Hypothalamus (tissue), 51 donors: ENCODE results near the gene EFCAB7.
A peak's percentile ranks its signal among the peaks of the same experiment; 100 is the strongest.
"Not testable (repeated sequence)": the region's sequence is repeated elsewhere in the genome, so short reads cannot be mapped to it uniquely, and the experiment has no call there.

ENCODE experiments used
- DNase-seq, 51 donors: peaks; one replicate each; lab custom pipeline; 2025; lab: John Stamatoyannopoulos, UW

Gene EFCAB7

DNA sequence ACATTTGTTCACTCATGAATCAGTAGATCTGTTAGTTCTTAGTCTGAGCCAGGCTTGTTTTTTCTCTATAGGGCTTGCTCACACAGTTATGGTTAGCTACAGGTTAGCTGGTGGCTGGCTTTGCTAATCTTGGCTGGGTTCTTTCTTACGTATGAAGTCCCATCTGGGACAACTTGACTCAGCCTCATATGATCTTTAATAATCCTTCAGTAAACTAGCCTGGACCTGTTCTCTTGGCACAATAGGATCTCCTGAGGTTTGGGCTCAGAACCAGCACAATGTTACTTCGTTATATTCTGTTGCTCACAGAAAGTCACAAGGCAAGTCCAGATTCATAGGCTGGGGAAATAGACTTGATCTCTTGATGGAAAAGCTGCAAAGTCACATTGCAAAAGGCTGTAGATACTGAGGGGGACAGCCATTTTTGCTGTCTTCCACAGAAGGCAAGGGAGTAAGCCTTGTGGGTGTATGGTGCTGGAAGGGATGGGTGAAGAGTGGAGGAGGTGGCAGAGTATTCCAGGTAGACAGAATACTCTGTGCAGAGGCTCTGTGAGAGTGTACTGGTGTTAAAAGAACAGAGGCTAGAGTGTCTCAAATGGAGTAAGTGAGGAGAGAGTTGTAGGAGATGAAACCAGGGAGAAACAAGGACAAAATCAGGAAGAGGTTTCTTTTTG lies 24.4 kb downstream of the EFCAB7 start:
- DNase-seq = no peak

DNA sequence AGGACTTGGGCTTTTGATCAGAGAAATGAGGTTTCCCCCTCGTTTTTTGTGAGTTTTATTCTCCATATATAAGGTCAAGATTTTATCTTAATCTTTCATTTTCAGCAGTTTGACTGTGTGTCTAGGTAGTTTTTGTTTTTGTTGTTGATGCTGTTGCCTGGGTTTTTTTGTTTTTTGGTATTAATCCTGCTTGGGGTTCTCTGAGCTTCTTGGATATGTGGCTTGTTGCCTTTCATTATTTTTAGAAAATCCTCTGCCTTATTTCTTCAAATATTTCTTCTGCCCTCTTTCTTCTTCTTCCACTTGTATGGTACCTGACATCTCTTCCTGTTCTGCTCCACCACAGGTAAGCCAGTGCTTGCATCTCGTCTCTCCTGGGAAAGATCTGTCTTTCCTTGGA lies 25.0 kb downstream of the EFCAB7 start:
- no peak for DNase-seq

DNA sequence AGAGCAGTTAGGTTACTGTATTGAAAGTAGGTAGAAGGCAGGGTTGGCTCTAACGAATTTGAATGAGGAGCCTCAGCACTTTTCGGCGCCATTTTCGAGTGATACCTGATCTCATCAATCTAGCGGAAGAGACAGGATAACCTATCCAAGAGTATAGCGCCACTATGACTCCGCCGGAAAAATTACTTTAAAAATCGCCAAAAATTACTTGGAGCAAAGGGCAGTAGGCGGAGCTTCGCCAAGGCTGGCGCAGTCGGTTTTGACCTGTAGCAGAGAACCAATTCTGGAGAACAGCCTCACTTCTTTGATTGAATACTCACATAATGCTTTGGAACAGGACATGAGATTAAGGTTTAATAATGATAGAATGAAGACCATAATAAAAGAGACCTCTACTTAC lies 25.6 kb downstream of the EFCAB7 start:
- no peak for DNase-seq

DNA sequence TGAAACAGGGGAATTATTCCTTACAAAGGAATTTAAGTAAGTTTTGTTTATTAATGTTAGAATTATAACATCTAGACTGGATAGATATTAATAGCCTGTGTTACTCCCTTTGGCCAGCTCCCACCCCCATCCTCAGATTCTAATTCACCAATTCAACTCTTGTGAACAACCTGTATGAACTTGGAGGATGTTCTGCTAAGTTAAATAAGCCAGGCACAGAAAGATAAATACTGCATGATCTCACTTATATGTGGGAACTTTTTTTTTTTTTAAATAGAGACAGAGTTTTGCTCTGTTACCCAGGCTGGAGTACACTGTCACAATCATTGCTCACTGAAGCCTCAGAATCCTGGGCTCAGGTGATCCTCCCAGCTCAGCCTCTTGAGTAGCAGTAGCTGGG lies 32.2 kb downstream of the EFCAB7 start:
- no peak for DNase-seq

DNA sequence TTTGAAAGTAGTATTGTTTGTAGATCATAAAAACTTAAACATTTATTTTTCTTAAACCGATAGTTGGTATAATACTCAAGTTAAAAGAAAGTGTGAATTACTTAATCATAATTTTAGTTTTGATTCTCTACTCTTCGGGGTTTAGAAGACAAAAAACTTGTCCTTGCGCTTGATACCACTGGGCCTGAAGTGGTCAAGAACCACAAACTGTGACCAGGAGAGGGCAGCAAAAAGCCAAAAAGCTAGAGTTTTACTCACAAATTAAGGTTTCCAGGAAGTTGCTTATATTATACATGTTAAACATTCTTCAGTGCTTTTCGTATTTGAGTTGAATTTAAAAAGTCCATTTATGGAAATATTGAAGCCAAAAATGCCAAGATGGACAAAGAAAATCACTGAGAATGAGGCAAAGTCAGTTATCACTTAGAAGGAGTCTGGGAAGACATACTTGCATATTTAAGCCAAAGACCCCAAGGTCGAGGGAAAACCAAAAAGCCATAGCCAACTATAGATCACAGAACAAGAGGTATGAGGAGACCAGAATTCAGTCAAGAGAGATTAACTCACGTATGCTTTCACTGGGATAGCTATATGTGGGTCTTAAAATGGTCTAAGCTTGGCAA lies 34.2 kb downstream of the EFCAB7 start:
- DNase-seq = peak in 4 of 51 donors; percentile 1 to 2 (median 2)

DNA sequence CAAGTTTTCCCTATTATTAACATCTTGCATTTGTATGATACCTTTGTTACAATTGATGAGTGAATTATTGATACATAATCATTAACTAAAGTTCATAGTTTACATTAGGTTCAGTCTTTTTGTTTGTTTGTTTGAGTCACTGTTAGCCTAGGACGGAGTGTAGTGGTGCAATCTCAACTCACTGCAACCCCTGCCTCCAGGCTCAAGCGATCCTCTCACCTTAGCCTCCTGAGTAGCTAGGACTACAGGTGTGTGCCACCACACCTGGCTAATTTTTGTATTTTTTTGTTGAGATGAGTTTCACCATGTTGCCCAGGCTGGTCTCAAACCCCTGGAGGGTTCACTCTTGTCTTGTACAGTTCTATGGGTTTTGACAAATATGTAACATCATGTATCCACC lies 36.0 kb downstream of the EFCAB7 start:
- no peak for DNase-seq

DNA sequence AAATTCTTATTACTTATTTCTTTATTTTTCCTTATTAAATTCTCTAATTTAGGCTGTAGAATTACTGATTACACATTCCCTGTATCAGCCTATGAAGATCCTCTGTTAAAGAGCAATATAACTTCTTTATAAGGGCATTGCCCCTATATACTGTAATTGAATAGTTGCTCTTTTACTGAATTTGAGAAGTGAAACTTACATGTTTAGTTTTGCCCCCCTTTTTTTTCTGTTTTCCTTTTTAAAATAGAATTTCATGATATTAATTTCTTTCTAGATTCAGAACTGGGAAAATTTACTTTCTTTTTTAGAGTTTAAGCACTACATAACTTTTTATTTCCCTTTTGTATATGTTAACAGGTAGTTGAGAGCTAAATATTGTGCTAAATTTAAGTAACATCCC lies 40.4 kb downstream of the EFCAB7 start:
- no peak for DNase-seq

DNA sequence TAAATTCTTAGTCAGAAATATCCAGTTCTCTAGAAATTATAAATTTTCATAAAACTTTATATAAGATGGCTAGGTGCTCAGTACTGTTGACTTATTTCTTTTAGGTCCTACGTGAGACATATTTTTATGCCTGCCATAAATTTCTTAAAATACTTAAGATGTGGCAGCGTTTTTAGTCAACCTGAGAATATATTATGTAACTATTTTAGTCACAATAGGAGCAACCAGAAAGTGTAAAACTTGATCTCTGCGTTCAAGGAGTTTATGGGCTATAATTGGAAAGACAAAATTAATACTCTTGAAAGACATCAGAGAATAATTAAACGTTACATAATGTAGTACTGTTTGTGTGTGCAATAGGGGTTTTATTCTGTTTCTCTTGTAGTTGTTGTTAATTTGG lies 45.7 kb downstream of the EFCAB7 start:
- no peak for DNase-seq

DNA sequence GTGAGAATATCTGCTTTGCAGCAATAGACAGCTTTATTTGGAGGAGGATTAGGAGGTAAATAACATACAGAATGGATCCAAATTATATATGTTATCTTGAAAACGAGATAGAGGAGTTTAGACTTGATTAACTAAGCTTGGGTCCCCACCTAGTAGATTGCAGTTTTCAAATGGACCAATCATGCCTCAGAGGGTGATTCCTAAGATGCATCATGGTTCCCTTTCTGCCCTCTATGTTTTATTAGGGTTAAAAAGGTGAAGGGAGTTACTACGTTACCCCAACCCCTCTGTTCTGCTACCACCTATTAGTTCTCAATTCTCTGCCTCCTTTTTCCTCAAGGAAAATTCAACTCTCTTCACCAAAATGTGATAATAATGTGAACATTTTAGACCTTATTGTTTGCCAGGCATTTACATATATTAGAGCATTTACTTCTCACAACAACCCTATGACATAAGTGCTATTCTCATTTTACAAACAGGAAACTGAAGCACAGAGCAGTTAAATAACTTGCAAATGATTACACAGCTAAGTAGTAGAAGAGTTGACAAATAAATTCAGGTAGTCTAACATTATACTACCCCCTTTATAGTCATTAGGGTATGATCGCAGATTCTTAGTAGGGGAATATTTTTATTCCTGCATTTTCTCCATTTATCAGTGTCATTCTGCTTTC lies 46.5 kb downstream of the EFCAB7 start:
- DNase-seq = no peak

DNA sequence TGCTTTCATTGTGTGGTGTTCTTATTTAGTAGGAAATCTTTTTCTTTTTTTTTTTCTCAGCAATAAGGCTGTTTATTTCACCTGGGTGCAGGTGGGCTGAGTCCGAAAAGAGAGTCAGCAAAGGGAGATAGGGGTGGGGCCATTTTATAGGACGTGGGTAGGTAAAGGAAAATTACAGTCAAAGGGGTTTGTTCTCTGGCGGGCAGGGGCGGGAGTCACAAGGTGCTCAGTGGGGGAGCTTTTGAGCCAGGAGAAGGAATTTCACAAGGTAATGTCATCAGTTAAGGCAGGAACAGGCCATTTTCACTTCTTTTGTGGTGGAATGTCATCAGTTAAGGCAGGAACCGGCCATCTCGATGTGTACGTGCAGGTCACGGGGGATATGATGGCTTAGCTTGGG lies 49.4 kb downstream of the EFCAB7 start:
- not testable (repeated sequence) for DNase-seq

DNA sequence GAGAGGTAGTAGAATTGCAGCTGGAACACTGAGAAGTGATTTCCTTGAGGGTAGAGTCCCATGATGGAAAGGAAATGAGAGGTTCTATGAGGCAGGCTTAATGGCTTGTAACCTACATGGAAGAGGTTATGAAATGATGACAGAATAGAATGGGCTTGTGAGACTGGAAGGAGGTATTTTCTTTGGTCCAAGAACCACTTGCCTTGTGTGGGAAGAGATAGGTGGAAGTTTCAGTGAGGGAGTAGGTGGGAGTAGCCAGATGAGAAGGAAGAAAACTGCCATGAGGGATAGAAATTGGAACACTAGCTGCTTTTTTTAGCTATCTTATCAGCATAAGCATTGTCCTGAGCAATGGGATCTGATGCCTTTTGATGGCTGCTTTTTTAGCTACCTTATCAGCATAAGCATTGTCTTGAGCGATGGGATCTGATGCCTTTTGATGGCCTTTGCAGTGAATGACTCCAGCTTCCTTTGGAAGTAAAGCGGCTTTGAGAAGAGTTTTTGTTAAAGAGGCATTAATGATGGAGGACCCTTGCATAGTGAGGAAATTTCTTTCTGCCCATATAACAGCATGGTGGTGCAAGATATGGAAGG lies 51.0 kb downstream of the EFCAB7 start:
- not testable (repeated sequence) for DNase-seq

DNA sequence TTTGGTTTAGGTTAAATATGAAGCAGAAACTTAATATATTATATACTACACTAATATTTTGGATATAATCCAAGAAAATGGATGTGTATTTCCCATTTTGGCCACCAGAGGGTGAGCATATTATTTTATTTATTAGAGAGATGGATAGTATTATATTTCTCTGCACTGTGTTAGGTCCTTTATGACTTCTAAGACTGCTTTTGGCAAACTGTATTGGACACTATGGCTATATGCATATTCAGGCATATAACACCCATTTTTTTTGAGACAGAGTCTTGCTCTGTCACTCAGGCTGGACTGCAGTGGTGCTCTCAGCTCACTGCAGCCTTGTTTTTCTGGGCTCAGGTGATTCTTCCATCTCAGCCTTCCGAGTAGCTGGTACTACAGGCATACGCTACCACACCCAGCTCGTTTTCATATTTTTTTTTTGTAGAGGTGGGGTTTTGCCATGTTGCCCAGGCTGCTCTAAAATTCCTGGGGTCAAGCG lies 52.1 kb downstream of the EFCAB7 start:
- no peak for DNase-seq

DNA sequence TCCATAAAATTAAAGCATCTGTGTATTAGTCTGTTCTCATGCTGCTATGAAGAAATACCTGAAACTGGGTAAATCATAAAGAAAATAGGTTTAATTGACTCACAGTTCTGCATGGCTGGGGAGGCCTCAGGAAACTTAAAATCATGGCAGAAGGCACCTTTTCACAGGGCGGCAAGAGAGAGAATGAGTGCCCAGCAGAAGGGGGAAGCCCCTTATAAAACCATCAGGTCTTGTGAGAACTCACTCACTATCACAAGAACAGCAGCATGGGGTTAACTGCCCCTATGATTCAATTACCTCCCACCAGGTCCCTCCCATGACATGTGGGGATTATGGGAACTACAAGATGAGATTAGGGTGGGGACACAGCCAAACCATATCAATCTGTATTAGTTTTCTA lies 63.0 kb downstream of the EFCAB7 start:
- not testable (repeated sequence) for DNase-seq

DNA sequence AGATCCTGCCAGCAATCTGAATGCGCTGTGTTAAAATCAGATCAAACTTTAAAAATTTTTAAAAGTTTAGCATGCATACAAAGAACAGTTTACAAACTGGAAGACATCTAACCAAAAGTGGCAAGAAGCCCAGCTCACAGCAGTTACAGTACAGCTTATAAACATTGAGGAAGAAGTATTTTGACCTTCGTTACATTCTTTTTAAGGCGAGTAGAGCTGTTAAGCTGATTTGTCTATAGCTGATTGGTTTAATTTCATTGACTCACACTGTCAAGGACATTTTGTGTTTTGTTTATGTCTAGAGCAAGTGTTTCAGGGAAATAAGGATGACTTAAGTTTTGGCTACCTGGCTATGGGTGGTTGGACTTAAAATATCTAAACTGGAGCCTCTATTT lies 66.8 kb downstream of the EFCAB7 start:
- DNase-seq = no peak

DNA sequence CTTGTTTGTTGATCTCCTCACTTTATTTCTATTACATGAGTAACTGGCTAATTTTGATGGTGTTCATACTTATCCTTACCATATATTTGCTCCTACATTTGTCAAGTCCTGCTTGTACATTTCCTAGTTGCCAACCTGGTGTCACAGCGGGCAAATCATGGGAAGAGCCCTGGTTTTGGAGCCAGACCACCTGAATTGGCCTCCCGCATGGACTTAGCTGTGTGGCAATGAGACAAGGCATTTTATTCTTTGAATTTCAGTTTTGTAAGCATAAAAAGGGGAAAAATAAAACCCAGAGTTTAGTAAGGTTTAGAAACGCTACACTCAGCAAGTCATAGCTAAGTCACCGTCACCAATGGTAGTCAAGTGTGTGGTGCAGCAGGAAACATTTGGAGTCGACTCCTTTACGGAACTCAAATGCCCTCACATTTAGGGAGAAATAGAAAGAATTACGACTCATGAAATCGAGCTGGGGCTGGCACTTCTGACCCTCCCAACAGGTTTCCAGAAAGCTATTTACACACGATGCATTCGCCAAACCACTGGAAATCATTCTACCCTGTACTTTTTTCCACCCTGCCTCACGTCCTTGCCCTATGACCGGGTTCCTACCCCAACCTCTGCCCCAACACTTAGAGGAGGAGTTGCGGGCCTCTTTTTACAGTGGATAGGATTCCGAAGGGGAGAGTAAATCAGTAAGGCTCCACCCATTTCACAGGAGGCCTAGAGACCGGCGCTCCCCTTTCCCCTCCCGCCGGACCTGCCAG lies 69.4 kb downstream of the EFCAB7 start:
- peak in 3 of 51 donors; percentile 7 to 59 (median 38) for DNase-seq

DNA sequence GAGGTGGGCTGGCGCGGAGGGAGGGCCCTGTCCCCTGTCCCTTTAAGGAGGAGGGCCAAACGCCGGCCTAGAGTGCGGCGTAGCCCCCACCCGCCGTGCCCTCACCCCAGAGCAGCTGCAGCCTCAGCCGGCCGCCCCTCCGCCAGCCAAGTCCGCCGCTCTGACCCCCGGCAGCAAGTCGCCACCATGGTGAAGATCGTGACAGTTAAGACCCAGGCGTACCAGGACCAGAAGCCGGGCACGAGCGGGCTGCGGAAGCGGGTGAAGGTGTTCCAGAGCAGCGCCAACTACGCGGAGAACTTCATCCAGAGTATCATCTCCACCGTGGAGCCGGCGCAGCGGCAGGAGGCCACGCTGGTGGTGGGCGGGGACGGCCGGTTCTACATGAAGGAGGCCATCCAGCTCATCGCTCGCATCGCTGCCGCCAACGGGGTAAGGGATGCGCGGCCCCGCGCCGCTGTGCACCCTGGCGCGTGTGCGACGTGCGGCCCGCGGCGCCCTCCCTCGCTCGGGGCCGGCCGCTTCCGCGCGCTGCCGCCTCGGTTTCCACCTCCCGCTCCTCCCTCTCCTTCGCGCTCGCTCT lies 70.1 kb downstream of the EFCAB7 start, which contains the start of gene PGM1:
PGM1 (plus strand) TSS at position 109 of the 583 bp plus-strand sequence; CDS start at position 187, 78 bp downstream.
- DNase-seq = peak in 48 of 51 donors; percentile 19 to 87 (median 64)

DNA sequence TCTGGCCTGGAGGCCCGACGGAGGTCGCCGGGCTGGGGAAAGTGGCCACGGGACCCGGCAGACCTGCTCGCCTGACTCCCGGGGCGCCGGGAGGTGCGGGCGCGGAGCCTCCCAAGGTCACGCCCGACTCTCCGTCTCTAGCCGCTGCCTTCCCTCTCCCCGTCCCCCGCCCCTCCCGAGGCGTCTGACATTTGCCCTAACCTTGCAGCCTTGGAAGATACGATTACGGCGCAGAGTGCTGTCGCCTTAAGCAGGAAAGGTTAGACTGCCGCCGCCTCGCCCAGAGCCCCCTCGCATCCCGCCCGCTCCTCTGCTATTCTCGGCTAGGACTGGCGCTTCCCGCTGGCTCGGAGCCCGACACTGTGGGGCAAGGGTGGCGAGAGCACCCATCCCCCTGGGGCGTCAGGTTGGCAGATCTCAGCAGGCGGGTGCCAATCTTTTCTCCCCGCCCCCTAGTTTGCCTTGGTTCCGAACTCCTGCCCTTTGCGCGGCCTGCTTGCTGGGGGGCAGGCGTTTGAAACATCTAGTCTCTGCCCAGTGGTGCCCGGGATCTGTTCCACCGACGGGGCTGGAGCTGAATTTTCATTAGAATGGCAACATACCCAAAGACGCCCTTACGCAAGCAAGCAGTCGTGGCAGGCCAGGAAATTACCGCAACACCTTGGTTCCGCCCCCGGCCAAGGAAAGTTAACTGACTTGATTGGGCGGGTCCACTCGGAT lies 70.7 kb downstream of the EFCAB7 start:
- DNase-seq = peak in 44 of 51 donors; percentile 14 to 80 (median 56)

DNA sequence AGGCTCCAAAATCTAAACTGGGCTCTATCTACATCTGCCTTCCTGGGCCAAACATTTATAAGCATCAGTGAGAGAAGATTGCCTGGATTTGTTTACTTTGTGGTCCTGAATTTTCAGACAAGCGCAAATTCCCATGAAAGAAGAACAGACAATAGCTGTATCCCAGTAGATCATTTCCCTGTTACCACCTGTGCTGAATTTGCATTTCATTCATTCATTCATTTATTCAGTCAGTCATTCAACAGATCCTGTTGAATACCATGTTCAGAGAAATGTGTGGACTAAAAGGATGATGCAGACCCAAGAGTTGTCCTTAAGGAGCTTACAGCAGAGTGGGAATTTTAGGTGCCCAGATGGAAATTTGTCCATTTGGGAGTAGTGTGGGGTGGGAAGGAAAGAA lies 72.1 kb downstream of the EFCAB7 start:
- no peak for DNase-seq

DNA sequence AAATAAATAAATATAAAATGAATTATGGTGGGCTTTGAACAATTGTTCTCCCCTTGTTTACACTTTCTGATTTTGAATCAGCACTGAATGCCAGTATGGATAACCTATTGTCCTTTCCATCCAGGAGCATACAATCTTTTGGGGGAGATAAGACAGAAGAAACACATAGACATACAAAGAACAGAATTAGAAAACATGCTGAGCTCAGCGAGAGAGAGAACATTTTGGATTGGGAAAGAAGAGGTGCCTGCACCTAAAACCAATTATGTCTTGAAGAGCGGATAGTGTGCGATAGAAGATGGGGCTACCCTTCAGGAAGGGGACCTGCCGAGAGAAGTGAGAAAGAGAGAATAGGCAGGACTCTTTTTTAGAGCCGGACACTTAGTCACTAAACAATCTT lies 76.5 kb downstream of the EFCAB7 start:
- no peak for DNase-seq

DNA sequence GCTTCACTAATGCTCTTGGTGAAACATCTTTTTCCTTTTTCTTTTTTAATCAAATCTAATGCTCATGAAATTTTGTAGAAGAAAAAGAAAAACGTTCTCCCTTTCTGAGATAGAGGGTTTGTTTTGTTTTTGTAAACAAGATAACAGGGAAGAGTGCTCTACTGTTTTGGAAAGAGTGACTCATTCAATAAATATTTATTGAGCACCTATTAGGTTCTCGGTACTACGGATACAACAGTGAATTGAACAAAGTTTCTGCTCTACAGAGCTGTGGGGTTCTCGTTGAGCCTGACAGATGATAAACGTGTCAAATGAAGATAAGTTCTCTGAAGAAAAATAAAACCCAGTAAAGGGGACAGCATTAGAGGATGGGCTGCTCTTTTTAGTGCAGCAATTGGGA lies 76.9 kb downstream of the EFCAB7 start:
- DNase-seq = no peak
